Measurements from ENCODE around the gene KCNJ4. TPM values are rescaled to one million over a fixed set of nuclear protein-coding genes. Genes with fewer than 3 reads are reported as not detected.

The KCNJ4 gene
- polyA plus RNA-seq, 2 of the 4 experiments (the other 2 are of a cell fraction) = 0.12 TPM; not detected in 1

- CTCF ChIA-PET = no interaction called here
- 75% methylated on average over 1 of the region's 1 CpG for WGBS (ENCODE audit: missing lambda C conversion rate)
- FAIRE-seq = no peak
These were observed 29.2 kb upstream of the KCNJ4 start for GRCh38 chr22:38484244-38484643.

GRCh38 chr22:38482662-38483308, 27.8 kb upstream of the KCNJ4 start:
- ATAC-seq (no peak), DNase-seq (ENCODE audit: low read depth in 1 of 2, low spot score in 1 of 2) (no peak), FAIRE-seq (no peak)
- POLR2A ChIA-PET = no interaction called here
- WGBS (ENCODE audit: missing lambda C conversion rate) = 92% methylated on average over 6 of the region's 6 CpGs
- Histone ChIP-seq H3K4me1 (peaks cover 1% of the 10 kb centered on the region; the same call in 1 of the 3 replicates), H3K9me3 (no peaks in the 10 kb centered on the region), H3K27ac (no peak overlapping the region), H3K4me3 (no peak overlapping the region), H3K4me2 (no peak overlapping the region)
- peak; percentile 41; the same call in 1 of the 2 replicates for TF ChIP-seq HOXA7 (CRISPR knock-in tag; IDR thresholded peaks at IDR 0.05)
- no peak for TF ChIP-seq FOSL2 (IDR thresholded peaks at IDR 0.05)
- TF ChIP-seq FOSL2 (CRISPR knock-in tag; IDR thresholded peaks at IDR 0.05) = 0 out of 2 replicates have a peak, but pooled peaks have one; percentile 6
- TF ChIP-seq RNF2 (IDR thresholded peaks at IDR 0.05; ENCODE audit: borderline replicate concordance, low read depth) = no peak
- CTCF ChIA-PET = no interaction called here

More at GRCh38 chr22:38484244-38484643, 29.2 kb upstream of the KCNJ4 start:
- ATAC-seq (no peak), DNase-seq (ENCODE audit: low read depth in 1 of 2, low spot score in 1 of 2) (no peak)
- Histone ChIP-seq H3K4me2 (no peak overlapping the region), H3K9me3 (no peaks in the 10 kb centered on the region), H3K4me3 (no peak overlapping the region), H3K27ac (no peak overlapping the region), H3K4me1 (no peaks in the 10 kb centered on the region)
- no peak for TF ChIP-seq SREBF2 (IDR thresholded peaks at IDR 0.05)
- TF ChIP-seq ZC3H11A (IDR thresholded peaks at IDR 0.05) = no peak
- no peak for TF ChIP-seq MYC (IDR thresholded peaks at IDR 0.05; ENCODE audit: borderline replicate concordance, low read length)
- no peak for TF ChIP-seq POLR2AphosphoS2 (conservative IDR thresholded peaks at IDR 0.05; ENCODE audit: low read length)
- no peak for TF ChIP-seq ZNF302 (CRISPR knock-in tag; IDR thresholded peaks at IDR 0.05)
- no peak for TF ChIP-seq EHMT2 (IDR thresholded peaks at IDR 0.05; ENCODE audit: low read depth)
- no peak for TF ChIP-seq FOSL2 (IDR thresholded peaks at IDR 0.05)
- no peak for TF ChIP-seq FOSL2 (CRISPR knock-in tag; IDR thresholded peaks at IDR 0.05)
- TF ChIP-seq JUN (IDR thresholded peaks at IDR 0.05) = no peak
- TF ChIP-seq CEBPB (IDR thresholded peaks at IDR 0.05) = no peak
- TF ChIP-seq FOSB (CRISPR knock-in tag; IDR thresholded peaks at IDR 0.05) = no peak
- POLR2A ChIA-PET = interaction anchor here (0.6 to 0.7 kb wide), 2 partner anchors 15 to 65 kb away, joined by 4 to 7 read pairs; no protein-coding TSS in a partner anchor

GRCh38 chr22:38481871-38482332, 26.9 kb upstream of the KCNJ4 start:
- Histone ChIP-seq H3K27ac (no peak overlapping the region), H3K9me3 (no peaks in the 10 kb centered on the region), H3K4me3 (no peak overlapping the region), H3K4me1 (peaks cover 5% of the 10 kb centered on the region; the same call in 1 of the 3 replicates), H3K4me2 (no peak overlapping the region)
- TF ChIP-seq EHF (CRISPR knock-in tag; IDR thresholded peaks at IDR 0.05) (no peak), MYC (IDR thresholded peaks at IDR 0.05; ENCODE audit: borderline replicate concordance, low read length) (no peak), JUN (IDR thresholded peaks at IDR 0.05) (no peak), EP300 (IDR thresholded peaks at IDR 0.05) (no peak), ZC3H11A (IDR thresholded peaks at IDR 0.05) (no peak), HOXB5 (CRISPR knock-in tag; IDR thresholded peaks at IDR 0.05) (no peak), ZSCAN20 (CRISPR knock-in tag; IDR thresholded peaks at IDR 0.05) (no peak), RNF2 (IDR thresholded peaks at IDR 0.05; ENCODE audit: borderline replicate concordance, low read depth) (no peak)
- ChIA-PET POLR2A (no interaction called here), CTCF (interaction anchor here (0.7 kb wide), 1 partner anchor 18 kb away, joined by 4 read pairs; no protein-coding TSS in a partner anchor)
- FAIRE-seq (no peak), ATAC-seq (no peak), DNase-seq (ENCODE audit: low read depth in 1 of 2, low spot score in 1 of 2) (no peak)
- 88% methylated on average over 8 of the region's 8 CpGs for WGBS (ENCODE audit: missing lambda C conversion rate)

GRCh38 chr22:38481162-38481870, 26.3 kb upstream of the KCNJ4 start:
- POLR2A ChIA-PET = interaction anchor here (0.6 kb wide), 1 partner anchor 35 kb away, joined by 3 read pairs; no protein-coding TSS in a partner anchor
- FAIRE-seq (no peak), ATAC-seq (no peak; a peak in 1 of 6 replicates), DNase-seq (ENCODE audit: low read depth in 1 of 2, low spot score in 1 of 2) (no peak)
- Histone ChIP-seq H3K4me2 (no peak overlapping the region), H3K9me3 (no peaks in the 10 kb centered on the region), H3K27ac (no peak overlapping the region), H3K4me3 (no peak overlapping the region), H3K4me1 (peaks cover 5% of the 10 kb centered on the region; the same call in 1 of the 3 replicates)
- WGBS (ENCODE audit: missing lambda C conversion rate) = 83% methylated on average over 3 of the region's 3 CpGs
- CTCF ChIA-PET = interaction anchor here (0.7 kb wide), 1 partner anchor 17 kb away, joined by 4 read pairs; no protein-coding TSS in a partner anchor
- TF ChIP-seq ZC3H11A (IDR thresholded peaks at IDR 0.05) (no peak), ZFP36 (IDR thresholded peaks at IDR 0.05; ENCODE audit: borderline replicate concordance, partially characterized antibody) (no peak), BHLHE40 (IDR thresholded peaks at IDR 0.05; ENCODE audit: low read depth, low read length) (no peak), JUNB (IDR thresholded peaks at IDR 0.05) (no peak), SMC3 (IDR thresholded peaks at IDR 0.05) (no peak), MAZ (IDR thresholded peaks at IDR 0.05; ENCODE audit: borderline replicate concordance, low read depth, low read length) (no peak), PHF8 (IDR thresholded peaks at IDR 0.05; ENCODE audit: borderline replicate concordance, low read depth) (no peak), REST (IDR thresholded peaks at IDR 0.05) (no peak), BCL3 (IDR thresholded peaks at IDR 0.05) (no peak), CEBPB (IDR thresholded peaks at IDR 0.05) (no peak)

All from A549 (cell line).